ENCODE measurements around the gene ATP10D. TPM values are rescaled to one million over a fixed set of nuclear protein-coding genes. Genes with fewer than 3 reads are reported as not detected.
"Not testable (repeated sequence)": the region's sequence is repeated elsewhere in the genome, so short reads cannot be mapped to it uniquely, and the experiment has no call there.

ATP10D gene
- total RNA-seq, 2 donors from 2014 or later = 54.2 to 96.1 TPM

GRCh38 chr4:47538825-47539154, 53.7 kb downstream of the ATP10D start:
- ATAC-seq (ENCODE audit: insufficient number of reproducible peaks, low FRiP score, low read depth) (no peak), DNase-seq (ENCODE audit: low spot score) (no peak)
- H3K36me3 ChIP-seq = peaks cover 13% of the 10 kb centered on the region
- no peaks in the 10 kb centered on the region for H3K27me3 ChIP-seq (replicated peaks; ENCODE audit: insufficient read depth)
- H3K4me1 ChIP-seq (ENCODE audit: control insufficient read depth in 1 of 2, low read depth in 2 of 2) = peaks cover 0 to 3% of the 10 kb centered on the region in 2 donors
- no peak overlapping the region for H3K4me3 ChIP-seq
- no peak overlapping the region for H3K27ac ChIP-seq
- no peaks in the 10 kb centered on the region for H3K9me3 ChIP-seq
- no peak for TF ChIP-seq CTCF (IDR thresholded peaks at IDR 0.05)

GRCh38 chr4:47542640-47543039, 57.6 kb downstream of the ATP10D start:
- ATAC-seq (ENCODE audit: insufficient number of reproducible peaks, low FRiP score, low read depth); DNase-seq (ENCODE audit: low spot score); H3K27ac ChIP-seq; H3K9me3 ChIP-seq; H3K27me3 ChIP-seq (replicated peaks; ENCODE audit: insufficient read depth); H3K4me1 ChIP-seq (ENCODE audit: control insufficient read depth in 1 of 2, low read depth in 2 of 2); H3K4me3 ChIP-seq: not testable (repeated sequence)
- H3K36me3 ChIP-seq = peaks cover 13% of the 10 kb centered on the region

GRCh38 chr4:47543331-47543730, 58.3 kb downstream of the ATP10D start:
- no peak for TF ChIP-seq CTCF (IDR thresholded peaks at IDR 0.05)
- no peak overlapping the region for H3K4me3 ChIP-seq
- DNase-seq (ENCODE audit: low spot score) (no peak), ATAC-seq (ENCODE audit: insufficient number of reproducible peaks, low FRiP score, low read depth) (no peak)
- no peaks in the 10 kb centered on the region for H3K9me3 ChIP-seq
- no peak overlapping the region for H3K27ac ChIP-seq
- peaks cover 14% of the 10 kb centered on the region for H3K36me3 ChIP-seq
- H3K4me1 ChIP-seq (ENCODE audit: control insufficient read depth in 1 of 2, low read depth in 2 of 2) = no peaks in the 10 kb centered on the region
- no peaks in the 10 kb centered on the region for H3K27me3 ChIP-seq (replicated peaks; ENCODE audit: insufficient read depth)

GRCh38 chr4:47550357-47550756, 65.3 kb downstream of the ATP10D start:
- not testable (repeated sequence) for H3K27me3 ChIP-seq (replicated peaks; ENCODE audit: insufficient read depth); H3K27ac ChIP-seq; ATAC-seq (ENCODE audit: insufficient number of reproducible peaks, low FRiP score, low read depth); H3K4me1 ChIP-seq (ENCODE audit: control insufficient read depth in 1 of 2, low read depth in 2 of 2); H3K4me3 ChIP-seq; DNase-seq (ENCODE audit: low spot score); H3K9me3 ChIP-seq
- peaks cover 22% of the 10 kb centered on the region for H3K36me3 ChIP-seq

- H3K36me3 ChIP-seq = peaks cover 24% of the 10 kb centered on the region
- H3K4me1 ChIP-seq (ENCODE audit: control insufficient read depth in 1 of 2, low read depth in 2 of 2) = no peaks in the 10 kb centered on the region
- H3K9me3 ChIP-seq = no peaks in the 10 kb centered on the region
- H3K27me3 ChIP-seq (replicated peaks; ENCODE audit: insufficient read depth) = no peaks in the 10 kb centered on the region
- no peak overlapping the region for H3K27ac ChIP-seq
- DNase-seq (ENCODE audit: low spot score) = no peak
- no peak for ATAC-seq (ENCODE audit: insufficient number of reproducible peaks, low FRiP score, low read depth)
- H3K4me3 ChIP-seq = no peak overlapping the region
- no peak for TF ChIP-seq CTCF (IDR thresholded peaks at IDR 0.05)
Measured at GRCh38 chr4:47550899-47551548, 65.9 kb downstream of the ATP10D start.

- TF ChIP-seq CTCF (IDR thresholded peaks at IDR 0.05) = no peak
- Histone ChIP-seq H3K4me1 (ENCODE audit: control insufficient read depth in 1 of 2, low read depth in 2 of 2) (no peaks in the 10 kb centered on the region), H3K4me3 (no peak overlapping the region), H3K36me3 (peaks cover 20% of the 10 kb centered on the region), H3K27me3 (replicated peaks; ENCODE audit: insufficient read depth) (no peaks in the 10 kb centered on the region), H3K9me3 (no peaks in the 10 kb centered on the region), H3K27ac (no peak overlapping the region)
- ATAC-seq (ENCODE audit: insufficient number of reproducible peaks, low FRiP score, low read depth) (no peak), DNase-seq (ENCODE audit: low spot score) (no peak)
Measured at GRCh38 chr4:47551682-47552081, 66.6 kb downstream of the ATP10D start.

Data from thoracic aorta (tissue), 2 donors.